GM12878 (cell line): ENCODE data around the gene ETNK2. TPM values are rescaled to one million over a fixed set of nuclear protein-coding genes. Genes with fewer than 3 reads are reported as not detected.
"Not testable (repeated sequence)": the region's sequence is repeated elsewhere in the genome, so short reads cannot be mapped to it uniquely, and the experiment has no call there.

Source experiments
- ATAC-seq: fragments of 200-7000 bp; cut with Tn5 transposase; 3 replicates; pipeline ENCODE4 v1.9.1; 2020; ENCODE audit warnings: mild to moderate bottlenecking, moderate library complexity
- BruUV-seq: library from RNA; stranded (reverse); fragments of 400-500 nt; replicated peaks from 2 replicates; lab custom pipeline; 2021; lab: Mats Ljungman, UMichigan
- CTCF ChIA-PET: fragments of 300-600 bp; sonication (Branson Sonifier 250); formaldehyde crosslinking; extraction: SDS; loops from one replicate; lab custom pipeline; 2021; ENCODE audit warnings: inconsistent platforms; lab: Yijun Ruan, JAX
- POLR2A ChIA-PET: fragments of 350-600 bp; formaldehyde crosslinking; extraction: SDS; loops from one replicate; lab custom pipeline; 2021; ENCODE audit warnings: inconsistent platforms; lab: Charles Lee
- RAD21 ChIA-PET: fragments of 300-600 bp; sonication (Branson Sonifier 250); formaldehyde crosslinking; loops from one replicate; lab custom pipeline; 2023; ENCODE audit warnings: antibody characterized with exemption; ENCODE audit not compliant: unreplicated experiment; lab: Charles Lee
- SMC1A ChIA-PET: fragments of 300-600 bp; sonication (Branson Sonifier 250); formaldehyde crosslinking; loops from one replicate; lab custom pipeline; 2023; ENCODE audit not compliant: unreplicated experiment, uncharacterized antibody; lab: Charles Lee
- DNase-seq: peaks from one replicate; pipeline ENCODE4 v3.0.0-alpha.2; 2011; ENCODE audit warnings: low read depth, low spot score
- FAIRE-seq: peaks from 3 replicates; lab custom pipeline; 2011; peaks lifted over from hg19 to GRCh38; lab: Jason Lieb, UNC
- H2AFZ ChIP-seq: 2 replicates; pipeline ENCODE4 v1.6.0; 2011; ENCODE audit warnings: low read depth, low read length, control low read depth; ENCODE audit not compliant: control insufficient read depth
- H3K27ac ChIP-seq: 2 replicates; pipeline ENCODE4 v1.5.1; 2011; ENCODE audit warnings: control low read depth; ENCODE audit not compliant: control insufficient read depth, insufficient read depth
- H3K27me3 ChIP-seq, 2 experiments: replicated peaks in 1 of 2; 2 replicates each; pipeline versions ENCODE4 v1.6.0 to v1.6.1; 2011; ENCODE audit warnings: low read length in 1 of 2; ENCODE audit not compliant: control insufficient read depth in 2 of 2, insufficient read depth in 2 of 2
- H3K36me3 ChIP-seq, 2 experiments: 2 replicates each; pipeline ENCODE4 v1.5.1; 2011; ENCODE audit warnings: low read length in 1 of 2; ENCODE audit not compliant: control insufficient read depth in 2 of 2, insufficient read depth in 2 of 2
- H3K4me1 ChIP-seq: 2 replicates; pipeline ENCODE4 v1.6.1; 2011; ENCODE audit warnings: mild to moderate bottlenecking, low read length, moderate library complexity, mixed read lengths; ENCODE audit not compliant: control insufficient read depth, insufficient read depth
- H3K4me2 ChIP-seq: 2 replicates; pipeline ENCODE4 v1.6.0; 2011; ENCODE audit warnings: control low read depth; ENCODE audit not compliant: control insufficient read depth, insufficient read depth
- H3K4me3 ChIP-seq: fragments of 200-600 bp; sonication (generic); 2 replicates; pipeline ENCODE4 v1.5.1; 2016
- H3K79me2 ChIP-seq: 2 replicates; pipeline ENCODE4 v1.6.0; 2011; ENCODE audit warnings: low read length; ENCODE audit not compliant: control insufficient read depth, insufficient read depth
- H3K9ac ChIP-seq: 2 replicates; pipeline ENCODE4 v1.8.0; 2011; ENCODE audit warnings: low read length, control low read depth, mixed read lengths; ENCODE audit not compliant: control insufficient read depth, insufficient read depth
- H3K9me3 ChIP-seq: replicated peaks from 3 replicates; pipeline ENCODE4 v1.5.1; 2011; ENCODE audit warnings: mild to moderate bottlenecking, low read length; ENCODE audit not compliant: control insufficient read depth, insufficient read depth
- H4K20me1 ChIP-seq: 2 replicates; pipeline ENCODE4 v1.6.0; 2011; ENCODE audit not compliant: control insufficient read depth, insufficient read depth
- CHD4 ChIP-seq: fragments of 200-600 bp; sonication (generic); IDR thresholded peaks from 2 replicates; pipeline ENCODE4 v1.6.1; 2016; ENCODE audit warnings: mild to moderate bottlenecking
- ELK1 ChIP-seq: IDR thresholded peaks from 2 replicates; pipeline ENCODE4 v1.6.1; 2012; ENCODE audit warnings: low read depth, low read length, improper control_type of control experiment
- LARP7 ChIP-seq: fragments of 450-650 bp; IDR thresholded peaks from 2 replicates; pipeline ENCODE4 v1.6.1; 2017; ENCODE audit warnings: mild to moderate bottlenecking
- RUNX3 ChIP-seq: IDR thresholded peaks from 2 replicates; pipeline ENCODE4 v1.6.1; 2012; ENCODE audit warnings: low read length, inconsistent platforms
- SP1 ChIP-seq: IDR thresholded peaks from one replicate; pipeline ENCODE4 v1.6.1; 2011; ENCODE audit warnings: low read depth, low read length
- WGBS: methylation state at CpG from one replicate; pipeline ENCODE4 v1.1.6; 2016; ENCODE audit warnings: low lambda C conversion rate; ENCODE audit not compliant: insufficient replicate concordance, insufficient coverage; ENCODE audit errors: missing lambda C conversion rate; 5-methylcytosine and 5-hydroxymethylcytosine counted together
- in situ Hi-C: fragments of 300-500 bp; cut with MboI; formaldehyde crosslinking; loops from 9 replicates; pipeline ENCODE4 v1.14.3; 2018; ENCODE audit warnings: mixed read lengths
- intact Hi-C: fragments of 100-400 bp; cut with micrococcal nuclease; formaldehyde crosslinking; loops from one replicate; pipeline ENCODE4 v1.14.2; 2022; ENCODE audit not compliant: unreplicated experiment
- polyA plus RNA-seq, 11 experiments: library from polyadenylated mRNA; depleted of rRNA in 4 of 11; unstranded in 6 of 11; stranded (reverse) in 5 of 11; fragments of >200 nt; fragmentation: Nextera tagmentation in 4 of 11; fragmentation: Illumina TruSeq in 1 of 11; extraction: Ambion mirVana in 4 of 11; extraction: Trizol in 1 of 11; gene quantifications; 1 replicate in 1 of 11; 2 replicates in 10 of 11; pipeline versions ENCODE4 v1.2.1 to v1.2.3, GENCODE V29; 2011 to 2016; ENCODE audit warnings: inconsistent platforms in 2 of 11, missing spikeins in 2 of 11, low read depth in 1 of 11
- total RNA-seq, 4 experiments: library from RNA; depleted of rRNA in 3 of 4; stranded (reverse); fragments of >200 nt in 3 of 4; fragmentation: Illumina TruSeq in 1 of 4; extraction: Trizol in 1 of 4; gene quantifications; 2 replicates each; pipeline versions ENCODE4 v1.2.1 to v1.2.3, GENCODE V29; 2013 to 2021
- TF ChIP-seq, protein P1 (sequence below): fragments of 450-650 bp; formaldehyde crosslinking; IDR thresholded peaks from 2 replicates; pipeline ENCODE4 v1.4.0; 2020; ENCODE audit warnings: mild to moderate bottlenecking, moderate library complexity

The ETNK2 gene
- total and polyA plus RNA-seq, 10 of the 15 experiments (the other 5 are each of a cell fraction or from before 2014, with no cell fraction given) = 0.14 TPM; not detected in 9

DNA sequence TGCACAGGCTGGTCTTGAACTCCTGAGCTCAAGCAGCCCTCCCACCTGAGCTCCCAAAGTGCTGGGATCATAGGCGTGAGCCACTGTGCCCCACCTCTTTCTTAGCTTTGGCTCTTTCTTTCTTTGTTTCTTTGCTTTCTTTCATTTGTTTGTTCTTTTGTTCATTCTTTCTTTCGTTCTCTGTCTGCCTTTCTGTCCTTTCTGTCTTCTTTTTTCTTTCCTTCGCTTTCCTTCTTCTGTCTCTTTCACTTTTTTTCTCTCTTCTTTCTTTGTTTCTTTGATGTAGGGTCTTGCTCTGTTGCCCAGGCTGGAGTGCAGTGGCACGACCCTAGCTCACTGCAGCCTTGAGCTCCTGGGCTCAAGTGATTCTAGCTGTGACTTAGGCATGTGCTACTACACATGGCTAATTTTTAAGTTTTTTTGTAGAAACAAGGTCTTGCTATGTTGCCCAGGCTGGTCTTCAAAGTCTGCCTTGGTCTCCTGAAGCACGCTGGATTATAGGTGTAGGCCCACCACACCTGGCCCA lies 60.0 kb downstream of the ETNK2 start (continued):
- TF ChIP-seq ELK1 (no peak), CHD4 (no peak), SP1 (no peak), LARP7 (no peak)
- TF ChIP-seq, all 136 proteins: peak for 0

DNA sequence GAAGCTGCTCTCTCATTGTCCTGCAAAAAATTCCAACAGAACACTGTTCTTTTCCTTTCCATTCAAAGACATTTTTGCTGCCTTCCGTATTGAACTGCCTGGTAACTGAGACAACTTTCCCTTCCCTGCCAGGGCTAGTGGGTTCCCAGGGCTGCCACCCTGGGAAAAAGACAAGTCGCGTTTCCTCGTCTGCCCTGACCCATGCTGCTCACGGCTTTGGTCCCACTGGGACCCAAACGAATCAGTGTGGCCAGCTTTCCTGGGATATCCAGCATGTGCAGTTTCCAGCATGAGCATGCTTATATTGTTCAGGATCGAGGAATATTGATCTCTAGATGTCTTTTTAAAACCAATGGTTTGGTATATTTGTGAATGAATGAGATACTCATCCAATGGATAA lies 60.8 kb downstream of the ETNK2 start:
- RAD21 ChIA-PET = interaction anchor here (1.4 to 3.1 kb wide), 3 partner anchors 11 to 37 kb away, joined by 3 to 12 read pairs (median 5); no protein-coding TSS in a partner anchor
- no peak for FAIRE-seq
- H4K20me1 ChIP-seq = no peaks in the 10 kb centered on the region
- no TSS peak for BruUV-seq
- H3K4me3 ChIP-seq = no peak overlapping the region
- no peaks in the 10 kb centered on the region for H3K36me3 ChIP-seq
- H3K79me2 ChIP-seq = no peaks in the 10 kb centered on the region
- no peak overlapping the region for H3K27ac ChIP-seq
- TF ChIP-seq, protein P1, sequence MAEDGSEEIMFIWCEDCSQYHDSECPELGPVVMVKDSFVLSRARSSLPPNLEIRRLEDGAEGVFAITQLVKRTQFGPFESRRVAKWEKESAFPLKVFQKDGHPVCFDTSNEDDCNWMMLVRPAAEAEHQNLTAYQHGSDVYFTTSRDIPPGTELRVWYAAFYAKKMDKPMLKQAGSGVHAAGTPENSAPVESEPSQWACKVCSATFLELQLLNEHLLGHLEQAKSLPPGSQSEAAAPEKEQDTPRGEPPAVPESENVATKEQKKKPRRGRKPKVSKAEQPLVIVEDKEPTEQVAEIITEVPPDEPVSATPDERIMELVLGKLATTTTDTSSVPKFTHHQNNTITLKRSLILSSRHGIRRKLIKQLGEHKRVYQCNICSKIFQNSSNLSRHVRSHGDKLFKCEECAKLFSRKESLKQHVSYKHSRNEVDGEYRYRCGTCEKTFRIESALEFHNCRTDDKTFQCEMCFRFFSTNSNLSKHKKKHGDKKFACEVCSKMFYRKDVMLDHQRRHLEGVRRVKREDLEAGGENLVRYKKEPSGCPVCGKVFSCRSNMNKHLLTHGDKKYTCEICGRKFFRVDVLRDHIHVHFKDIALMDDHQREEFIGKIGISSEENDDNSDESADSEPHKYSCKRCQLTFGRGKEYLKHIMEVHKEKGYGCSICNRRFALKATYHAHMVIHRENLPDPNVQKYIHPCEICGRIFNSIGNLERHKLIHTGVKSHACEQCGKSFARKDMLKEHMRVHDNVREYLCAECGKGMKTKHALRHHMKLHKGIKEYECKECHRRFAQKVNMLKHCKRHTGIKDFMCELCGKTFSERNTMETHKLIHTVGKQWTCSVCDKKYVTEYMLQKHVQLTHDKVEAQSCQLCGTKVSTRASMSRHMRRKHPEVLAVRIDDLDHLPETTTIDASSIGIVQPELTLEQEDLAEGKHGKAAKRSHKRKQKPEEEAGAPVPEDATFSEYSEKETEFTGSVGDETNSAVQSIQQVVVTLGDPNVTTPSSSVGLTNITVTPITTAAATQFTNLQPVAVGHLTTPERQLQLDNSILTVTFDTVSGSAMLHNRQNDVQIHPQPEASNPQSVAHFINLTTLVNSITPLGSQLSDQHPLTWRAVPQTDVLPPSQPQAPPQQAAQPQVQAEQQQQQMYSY = no peak
- TF ChIP-seq RUNX3 = no peak
- POLR2A ChIA-PET = interaction anchor here (1.3 kb wide), 1 partner anchor 15 kb away, joined by 3 read pairs; no protein-coding TSS in a partner anchor
- H3K4me1 ChIP-seq = no peaks in the 10 kb centered on the region
- CTCF ChIA-PET = interaction anchor here (1.0 to 1.8 kb wide), 4 partner anchors 10 to 716 kb away, joined by 3 to 6 read pairs (median 4); no protein-coding TSS in a partner anchor
- no peak overlapping the region for H3K9ac ChIP-seq
- H3K27me3 ChIP-seq = no peaks in the 10 kb centered on the region; a peak in 1 of 4 replicates
- no peak overlapping the region for H3K4me2 ChIP-seq
- no peak for ATAC-seq
- H2AFZ ChIP-seq = no peak overlapping the region
- DNase-seq = no peak
- intact Hi-C loops = no loop called here
- WGBS = 20% methylated on average over 7 of the region's 7 CpGs
- no peaks in the 10 kb centered on the region for H3K9me3 ChIP-seq
- SMC1A ChIA-PET = interaction anchor here (1.1 kb wide), 1 partner anchor 14 kb away, joined by 3 read pairs; no protein-coding TSS in a partner anchor
- in situ Hi-C loops = no loop called here

DNA sequence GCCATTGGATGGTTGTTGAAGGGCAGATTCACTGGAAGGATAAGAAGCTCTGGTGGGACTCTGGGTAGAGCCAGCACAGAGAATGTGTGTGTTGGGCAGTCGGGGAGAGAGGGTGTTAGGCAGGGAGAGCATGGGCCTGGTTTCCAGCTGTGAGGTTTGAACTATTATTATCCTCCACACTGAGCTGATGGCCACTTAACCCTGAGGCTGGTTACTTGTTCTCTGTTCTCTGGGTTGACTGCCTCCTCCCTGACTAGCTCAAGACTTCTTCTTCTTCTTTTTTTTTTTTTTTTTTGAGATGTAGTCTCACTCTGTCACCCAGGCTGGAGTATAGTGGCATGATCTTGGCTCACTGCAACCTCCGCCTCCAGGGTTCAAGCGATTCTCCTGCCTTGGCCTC lies 61.7 kb downstream of the ETNK2 start:
- H3K79me2 ChIP-seq = not testable (repeated sequence)

More for the DNA sequence above, 61.7 kb downstream of the ETNK2 start:
- POLR2A ChIA-PET = interaction anchor here (0.9 to 1.0 kb wide), 2 partner anchors 10 to 30 kb away, joined by 3 to 4 read pairs; no protein-coding TSS in a partner anchor
- H3K27ac ChIP-seq, H3K4me2 ChIP-seq, BruUV-seq, intact Hi-C loops, H3K4me1 ChIP-seq, ATAC-seq, H2AFZ ChIP-seq, H3K9ac ChIP-seq, FAIRE-seq, in situ Hi-C loops, H3K9me3 ChIP-seq, H3K4me3 ChIP-seq, H4K20me1 ChIP-seq, DNase-seq, H3K36me3 ChIP-seq, SMC1A ChIA-PET, H3K27me3 ChIP-seq: not testable (repeated sequence)
- 0% methylated on average over 1 of the region's 3 CpGs for WGBS
- RAD21 ChIA-PET = interaction anchor here (0.7 to 3.1 kb wide), 3 partner anchors 34 to 122 kb away, joined by 3 to 12 read pairs (median 4); no protein-coding TSS in a partner anchor
- CTCF ChIA-PET = interaction anchor here (0.6 to 1.4 kb wide), 4 partner anchors 9 to 717 kb away, joined by 3 to 4 read pairs (median 3); partner anchors contain the start of gene SOX13
